Urothelium cell line (cell line): Measurements from ENCODE around the gene LRRC37A2.
"Not testable (repeated sequence)": the region's sequence is repeated elsewhere in the genome, so short reads cannot be mapped to it uniquely, and the experiment has no call there.

Experiments used
- DNase-seq: peaks from one replicate; pipeline ENCODE4 v3.0.0; 2011; ENCODE audit warnings: low spot score, mixed read lengths
- FAIRE-seq: peaks from 2 replicates; lab custom pipeline; 2011; peaks lifted over from hg19 to GRCh38; lab: Jason Lieb, UNC

LRRC37A2 gene

DNA sequence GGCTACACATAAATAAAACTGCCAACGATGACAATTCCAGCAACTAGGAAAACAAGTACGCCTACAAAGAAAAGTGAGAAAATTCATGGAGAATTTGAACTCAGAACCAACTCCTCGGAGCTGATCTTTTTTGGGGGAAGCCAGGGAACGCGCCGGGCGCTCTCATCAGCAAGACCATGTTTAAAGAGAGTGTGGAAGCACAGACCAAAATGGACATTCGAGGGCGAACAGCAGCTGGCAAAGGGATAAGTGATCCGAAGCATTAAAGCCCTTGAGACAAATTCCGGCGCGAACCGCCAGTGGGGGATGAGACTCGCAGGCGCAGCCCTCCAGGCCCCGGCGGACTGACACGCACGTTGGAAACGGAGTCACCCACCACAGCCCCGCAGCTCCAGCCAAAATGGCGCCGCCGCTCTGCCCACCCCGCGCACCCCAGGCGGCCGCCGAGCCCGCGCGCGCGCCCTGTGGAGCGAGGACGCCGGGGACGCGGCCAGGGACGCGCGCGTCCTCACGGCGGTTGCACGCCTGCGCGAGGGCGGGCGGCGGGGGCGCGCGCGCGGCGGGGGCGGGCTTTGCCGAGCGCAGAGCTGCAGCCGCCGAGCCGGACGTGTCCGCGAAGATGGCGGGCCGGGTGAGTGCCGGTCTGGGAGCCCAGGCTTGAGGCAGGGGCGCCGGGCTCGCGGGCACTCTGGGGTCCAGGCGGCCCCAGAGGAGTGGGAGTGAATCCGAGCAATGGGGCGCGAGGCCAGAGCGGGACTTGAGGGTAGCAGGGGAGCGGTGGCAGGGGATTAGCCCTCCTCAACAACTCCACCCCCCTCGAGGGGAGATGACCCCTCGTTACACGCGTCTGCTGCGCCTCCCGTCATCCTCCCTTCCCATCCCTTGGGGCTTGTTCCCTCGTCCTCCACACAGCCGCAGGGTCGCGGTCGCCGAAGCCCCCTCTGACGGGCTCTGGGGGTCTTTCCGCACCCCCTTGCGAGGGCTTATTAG is 78.2 kb downstream of the LRRC37A2 start, which contains the start of gene NSF:
TSS of gene NSF (plus strand) at position 513 of the 990 bp plus-strand sequence. CDS start at position 620, 107 bp downstream.
- FAIRE-seq = peak; percentile 97
- not testable (repeated sequence) for DNase-seq

DNA sequence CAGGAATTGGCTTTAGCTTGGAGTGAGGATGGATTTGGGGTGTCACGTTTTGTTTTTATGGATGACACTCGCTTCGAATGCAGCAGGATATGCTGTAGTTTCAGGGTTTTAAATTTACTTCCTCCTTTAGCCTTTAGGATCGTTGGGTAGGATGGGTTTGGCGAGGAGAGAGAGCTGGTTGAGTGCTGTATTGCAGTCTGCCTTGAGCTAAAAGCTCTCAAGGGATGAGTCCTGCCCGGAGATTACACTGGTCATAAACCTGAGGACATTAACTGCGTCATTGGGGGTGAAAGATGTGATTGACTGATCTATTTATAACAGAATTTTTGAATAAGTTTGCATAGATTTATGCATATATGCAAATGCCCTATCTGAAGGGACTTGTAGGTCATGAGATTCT is 79.1 kb downstream of the LRRC37A2 start:
- not testable (repeated sequence) for FAIRE-seq, DNase-seq

DNA sequence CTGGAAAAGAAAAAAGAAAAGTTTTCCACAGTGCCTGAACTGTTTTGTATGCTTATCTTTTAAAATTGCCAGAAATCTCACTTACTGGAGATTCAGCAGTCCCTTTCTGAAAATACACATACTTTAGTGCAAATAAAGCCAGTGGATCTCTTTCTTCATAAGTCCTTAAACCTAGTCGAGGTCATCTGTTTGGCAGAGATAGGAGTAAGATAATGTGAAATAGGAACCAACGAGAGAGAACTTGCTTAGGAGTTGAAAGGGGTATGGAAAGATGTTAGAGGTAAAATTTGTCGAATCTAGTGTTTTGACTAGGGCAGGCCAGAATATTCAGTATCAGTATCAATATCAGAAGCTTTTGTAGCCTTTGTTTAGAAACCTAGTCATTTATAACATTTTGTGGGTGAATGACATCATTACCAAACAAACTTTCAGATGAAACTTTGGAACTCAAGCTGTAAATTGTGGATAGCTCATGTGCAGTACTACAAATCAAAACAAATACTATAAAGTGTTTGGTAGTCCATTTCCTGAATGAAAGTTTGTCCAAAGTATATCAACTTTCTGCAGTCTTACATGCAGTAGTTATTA is 86.2 kb downstream of the LRRC37A2 start:
- not testable (repeated sequence) for DNase-seq
- FAIRE-seq = peak; percentile 74

DNA sequence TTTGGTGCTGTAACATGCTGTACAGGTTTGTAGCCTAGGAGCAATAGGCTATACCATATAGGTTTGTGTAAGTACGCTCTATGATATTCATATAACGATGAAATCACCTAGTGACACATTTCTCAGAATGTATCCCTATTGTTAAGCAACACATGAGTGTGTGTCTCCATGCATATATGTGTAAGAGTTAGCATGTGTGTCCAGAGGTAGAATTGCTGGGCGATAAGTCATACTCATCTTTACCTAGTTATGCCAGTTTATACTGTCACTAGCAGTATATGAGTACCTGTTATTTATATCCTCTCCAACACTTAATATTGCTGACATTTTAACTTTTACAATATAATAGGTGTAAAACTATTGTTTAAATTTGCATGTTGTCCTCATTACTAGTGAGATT is 88.5 kb downstream of the LRRC37A2 start:
- not testable (repeated sequence) for DNase-seq, FAIRE-seq

DNA sequence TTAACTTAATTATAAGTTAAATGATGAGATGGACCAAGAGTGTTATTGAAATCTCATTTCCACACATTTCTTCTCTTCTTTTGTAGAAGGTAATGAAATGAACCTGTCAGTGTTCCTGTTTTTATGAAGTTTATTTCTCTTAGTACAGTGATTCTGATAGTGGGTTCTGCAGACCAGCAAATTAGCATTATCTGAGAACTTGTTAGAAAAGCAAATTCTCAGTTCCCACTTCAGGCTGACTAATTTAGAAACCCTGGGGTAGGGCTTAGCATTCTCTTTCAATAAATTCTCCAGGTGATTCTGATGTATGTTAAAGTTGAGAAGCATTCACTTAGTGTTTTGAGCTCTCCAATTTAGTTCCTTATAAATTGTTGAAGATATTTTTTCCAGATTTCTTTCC is 90.9 kb downstream of the LRRC37A2 start:
- peak; percentile 17 for FAIRE-seq
- not testable (repeated sequence) for DNase-seq
